GM18508 (cell line): ENCODE results near the gene MTARC1.

Experiments used
- ATAC-seq: cut with Tn5 transposase; IDR thresholded peaks from one replicate; pipeline ENCODE4 v1.9.1; 2021; ENCODE audit warnings: moderate number of reproducible peaks; ENCODE audit not compliant: insufficient read depth, unreplicated experiment

Gene MTARC1

DNA sequence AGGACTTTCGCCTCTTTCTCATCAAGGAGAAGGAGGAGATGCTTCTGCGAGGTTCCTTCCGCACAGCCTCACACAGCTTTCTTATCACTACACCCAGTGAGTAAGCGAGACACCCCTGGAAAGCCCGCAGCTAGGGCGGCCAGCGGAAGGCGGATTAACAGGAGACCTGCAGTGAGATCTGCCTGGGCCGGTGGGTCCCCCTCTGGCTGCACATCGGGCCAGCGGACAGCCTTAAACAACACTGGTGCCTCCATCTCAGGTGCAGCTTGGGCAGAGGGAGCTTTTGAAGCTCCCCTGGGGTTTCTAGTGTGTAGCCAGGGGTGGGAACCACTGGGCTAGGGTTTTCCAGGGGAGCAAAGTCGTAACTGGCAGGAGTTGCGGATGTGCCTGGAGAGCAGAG, 17.5 kb upstream of the MTARC1 start:
- ATAC-seq: no peak

DNA sequence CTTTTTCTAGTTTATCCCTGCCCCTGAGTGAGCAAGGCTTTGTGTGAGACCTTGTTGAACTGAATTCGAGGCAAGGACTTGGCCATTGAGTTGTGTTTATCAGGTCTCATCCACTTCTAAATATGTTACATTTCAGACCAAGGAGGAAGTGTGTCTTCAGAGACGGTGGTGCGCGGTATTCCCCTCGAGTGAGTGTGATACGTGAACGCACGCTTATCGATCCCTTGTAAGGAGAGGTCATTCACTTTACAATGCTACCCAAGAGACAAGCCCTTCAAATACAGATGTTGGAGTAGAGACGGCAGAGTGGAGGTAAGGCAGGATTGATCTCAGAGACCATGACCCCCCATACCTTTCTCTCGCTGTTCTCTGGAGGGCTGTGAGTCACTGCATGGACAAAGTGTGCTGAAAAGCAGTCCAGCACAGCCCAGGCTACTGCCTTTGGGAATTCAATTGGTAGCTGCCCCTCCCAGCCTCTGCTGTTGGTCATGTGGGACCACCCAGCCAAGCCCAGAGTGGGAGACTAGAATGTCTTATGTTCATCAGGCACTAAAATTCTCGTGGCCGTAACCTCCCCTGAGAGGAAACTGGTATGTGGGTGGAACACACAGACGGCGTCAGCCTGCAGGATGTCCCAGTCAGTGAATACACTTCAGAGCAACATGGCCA, 16.3 kb upstream of the MTARC1 start:
- ATAC-seq: no peak

DNA sequence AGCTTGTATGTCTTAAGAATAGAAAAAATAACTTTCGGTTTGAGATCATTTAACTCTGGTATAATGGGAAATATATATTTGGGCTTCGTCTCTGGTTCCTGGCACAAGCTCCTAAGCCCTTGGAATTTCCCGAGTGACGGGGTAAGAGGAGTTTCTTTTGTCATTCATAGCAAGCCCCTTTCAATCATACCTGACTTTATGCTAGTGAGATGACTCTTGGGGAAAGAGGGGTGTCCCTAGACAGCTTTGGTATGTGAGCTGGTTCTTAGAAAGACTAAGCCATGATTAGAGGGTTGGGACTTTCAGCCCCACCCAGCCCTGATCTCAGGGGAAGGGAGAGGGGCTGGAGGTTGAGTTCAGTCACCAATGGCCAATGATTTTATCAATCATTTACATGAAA, 13.9 kb upstream of the MTARC1 start:
- no peak for ATAC-seq

DNA sequence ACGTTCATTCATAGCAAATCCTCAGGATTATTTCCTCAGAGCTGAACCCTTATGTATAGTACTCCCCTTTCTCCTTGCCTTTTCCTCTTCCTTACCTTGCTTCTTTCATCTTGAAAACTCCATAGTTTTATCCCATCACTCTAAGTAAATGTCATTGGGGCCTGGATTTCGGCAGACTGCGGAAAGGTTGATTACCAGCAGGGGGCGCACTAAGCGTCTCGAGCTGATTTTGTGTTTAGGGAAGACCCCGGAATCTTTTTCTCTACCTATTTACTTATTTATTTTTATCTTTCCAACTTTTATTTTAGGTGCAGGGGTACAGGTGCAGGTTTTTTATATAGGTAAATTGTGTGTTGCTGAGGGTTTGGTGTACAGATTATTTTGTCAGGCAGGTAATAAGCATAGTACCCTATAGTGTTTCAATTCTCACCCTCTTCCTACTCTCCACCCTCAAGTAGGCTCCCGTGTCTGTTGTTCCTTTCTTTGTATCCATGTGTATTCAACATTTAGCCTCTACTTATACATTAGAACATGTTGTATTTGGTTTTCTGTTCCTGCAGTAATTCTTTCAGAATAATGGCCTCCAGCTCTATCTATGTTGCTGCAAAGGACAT, 11.4 kb upstream of the MTARC1 start:
- no peak for ATAC-seq

- no peak for ATAC-seq
Observed at GRCh38 chr1:220776254-220776653, 10.5 kb upstream of the MTARC1 start.

DNA sequence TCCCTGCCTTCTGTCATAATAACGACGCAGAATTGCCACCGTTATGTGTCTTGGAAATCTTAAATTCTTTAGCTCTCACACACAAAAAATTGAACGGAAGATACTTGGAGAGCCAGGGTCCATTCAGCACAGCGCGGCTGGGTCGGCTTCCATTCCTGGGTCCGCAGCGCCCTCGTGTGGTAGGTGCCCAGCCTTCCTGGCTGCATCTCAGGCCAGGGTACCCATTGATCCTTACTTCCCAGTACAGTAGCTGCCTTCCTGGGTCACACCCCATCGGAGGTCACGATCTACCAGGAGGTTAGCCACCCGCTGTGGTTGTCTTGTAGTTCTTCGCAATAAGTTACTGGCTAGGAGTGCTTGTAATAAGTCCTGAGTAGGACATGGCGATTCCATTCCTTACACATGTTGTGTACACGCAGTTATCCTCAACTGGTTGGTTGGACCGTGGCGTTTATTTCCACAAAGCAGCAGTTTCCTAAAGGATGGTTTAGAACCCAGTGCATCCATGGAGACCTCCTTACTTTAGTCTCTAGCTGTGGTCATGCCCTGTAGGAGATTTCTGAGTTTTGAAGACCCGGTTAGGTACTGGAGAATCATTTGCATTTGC, 9.9 kb upstream of the MTARC1 start:
- no peak for ATAC-seq

- no peak for ATAC-seq
Observed at GRCh38 chr1:220783453-220783852, 3.3 kb upstream of the MTARC1 start.

- no peak for ATAC-seq
Observed at GRCh38 chr1:220784751-220785150, 2.0 kb upstream of the MTARC1 start.

- ATAC-seq: no peak
Observed at GRCh38 chr1:220785166-220786056, 1.3 kb upstream of the MTARC1 start.

DNA sequence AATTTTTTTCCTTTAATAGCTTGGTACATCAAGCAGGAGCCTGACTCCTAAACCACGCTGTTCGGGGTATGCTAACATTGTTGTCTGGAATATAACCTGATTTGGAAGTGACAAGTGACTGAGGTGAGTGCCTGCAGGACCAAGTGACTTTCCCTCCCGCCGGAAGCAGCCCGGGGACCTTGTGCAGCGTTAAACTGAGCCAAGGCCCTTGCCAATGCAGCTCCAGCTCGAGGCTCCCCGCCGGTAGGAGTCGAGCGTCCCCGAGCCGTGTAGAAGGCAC, 716 bp upstream of the MTARC1 start:
- ATAC-seq: no peak

DNA sequence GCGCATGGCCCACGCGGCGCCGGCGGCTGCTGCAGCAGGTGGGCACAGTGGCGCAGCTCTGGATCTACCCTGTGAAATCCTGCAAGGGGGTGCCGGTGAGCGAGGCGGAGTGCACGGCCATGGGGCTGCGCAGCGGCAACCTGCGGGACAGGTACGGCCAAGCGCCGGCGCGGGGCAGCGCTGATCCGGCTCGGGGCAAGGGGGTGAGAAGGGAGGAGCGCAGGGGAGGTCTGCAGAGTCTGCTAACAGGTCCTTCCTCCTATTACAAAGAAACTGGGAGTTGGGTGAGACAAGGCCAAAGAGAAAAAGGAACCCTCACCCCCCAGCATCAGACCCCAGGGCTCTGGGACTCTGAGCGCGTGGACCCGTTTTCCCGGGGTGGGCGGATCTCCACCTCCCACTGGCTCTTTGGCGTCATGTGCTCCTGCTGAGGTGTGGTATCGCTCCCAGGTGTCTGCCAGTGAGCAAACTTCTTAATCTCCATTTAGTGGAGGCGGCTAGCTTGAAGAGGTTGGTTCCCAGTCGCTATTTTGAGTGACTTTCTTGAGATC, 431 bp downstream of the MTARC1 start:
- no peak for ATAC-seq

DNA sequence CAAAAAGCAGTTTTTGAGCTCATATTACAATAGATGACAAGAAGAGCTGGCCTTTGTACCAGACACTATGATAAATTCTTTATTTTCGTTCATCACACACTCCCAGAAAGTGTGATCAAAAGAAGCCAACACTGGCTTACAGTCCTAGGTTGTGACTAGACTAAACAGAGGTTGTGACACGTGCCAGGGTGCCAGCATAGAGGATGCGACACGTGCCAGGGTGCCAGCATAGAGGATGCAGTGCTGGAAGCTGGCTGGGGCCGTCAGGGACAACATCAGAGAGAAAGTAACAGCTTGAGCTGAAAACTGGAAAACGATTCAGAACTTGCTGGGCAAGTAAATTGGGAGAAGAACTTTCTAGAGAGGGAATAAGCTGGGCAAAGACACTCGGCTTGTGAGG, 2.2 kb downstream of the MTARC1 start:
- no peak for ATAC-seq

- no peak for ATAC-seq
Observed at GRCh38 chr1:220789532-220790147, 2.9 kb downstream of the MTARC1 start.

DNA sequence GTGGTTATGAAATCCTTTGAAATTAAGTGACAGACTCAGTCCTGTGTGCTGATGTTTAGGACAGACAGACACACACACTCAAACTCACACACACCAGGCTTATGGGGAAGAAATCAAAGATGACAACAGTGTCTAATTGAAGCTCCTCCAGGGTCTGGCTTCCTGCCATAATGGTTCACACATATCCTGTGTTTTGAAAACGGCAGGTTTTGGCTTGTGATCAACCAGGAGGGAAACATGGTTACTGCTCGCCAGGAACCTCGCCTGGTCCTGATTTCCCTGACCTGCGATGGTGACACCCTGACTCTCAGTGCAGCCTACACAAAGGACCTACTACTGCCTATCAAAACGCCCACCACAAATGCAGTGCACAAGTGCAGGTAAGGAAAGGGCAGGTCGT, 4.6 kb downstream of the MTARC1 start:
- ATAC-seq: no peak

GRCh38 chr1:220791956-220792355, 5.2 kb downstream of the MTARC1 start:
- no peak for ATAC-seq

DNA sequence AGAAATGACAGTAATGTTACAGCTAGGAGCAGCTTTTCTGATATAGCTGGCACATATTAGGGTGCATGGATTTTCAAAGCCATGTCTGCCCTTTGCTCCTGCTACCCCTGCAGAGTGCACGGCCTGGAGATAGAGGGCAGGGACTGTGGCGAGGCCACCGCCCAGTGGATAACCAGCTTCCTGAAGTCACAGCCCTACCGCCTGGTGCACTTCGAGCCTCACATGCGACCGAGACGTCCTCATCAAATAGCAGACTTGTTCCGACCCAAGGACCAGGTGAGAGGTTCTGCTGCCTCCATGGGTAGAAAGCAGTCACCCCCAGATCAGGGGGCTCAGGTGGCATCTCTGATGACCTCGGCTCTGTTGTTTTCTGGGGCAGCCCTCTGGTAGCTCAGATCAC, 9.8 kb downstream of the MTARC1 start:
- no peak for ATAC-seq

GRCh38 chr1:220797044-220797443, 10.3 kb downstream of the MTARC1 start:
- no peak for ATAC-seq

DNA sequence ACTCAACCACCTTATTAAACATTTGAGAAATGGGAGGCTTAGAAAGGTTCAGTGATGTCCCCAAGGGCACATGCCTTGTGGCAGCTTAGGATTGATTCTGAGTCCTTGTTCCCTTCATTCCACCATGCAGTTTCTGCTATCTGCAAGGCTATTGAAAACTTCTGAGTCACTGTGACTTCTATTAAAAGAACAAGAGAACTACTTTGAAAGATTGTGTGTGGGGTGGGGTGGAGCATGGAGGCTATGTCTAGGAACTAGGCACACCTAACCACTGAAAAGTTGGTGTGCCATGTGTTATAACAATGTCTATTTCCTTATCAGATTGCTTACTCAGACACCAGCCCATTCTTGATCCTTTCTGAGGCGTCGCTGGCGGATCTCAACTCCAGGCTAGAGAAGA, 10.8 kb downstream of the MTARC1 start:
- ATAC-seq: no peak

- no peak for ATAC-seq
Observed at GRCh38 chr1:220798338-220798737, 11.6 kb downstream of the MTARC1 start.

GRCh38 chr1:220800262-220800661, 13.5 kb downstream of the MTARC1 start:
- no peak for ATAC-seq
